Hematopoietic multipotent progenitor cell treated with erythropoietin and hydrocortisone succinate and interleukin-3 and kit ligand, for 8 days (in vitro differentiated cells): Measurements from ENCODE around the gene BCL3.

ENCODE experiments used
- DNase-seq: peaks from one replicate; pipeline ENCODE4 v3.0.0-alpha.2; 2015

Gene BCL3

DNA sequence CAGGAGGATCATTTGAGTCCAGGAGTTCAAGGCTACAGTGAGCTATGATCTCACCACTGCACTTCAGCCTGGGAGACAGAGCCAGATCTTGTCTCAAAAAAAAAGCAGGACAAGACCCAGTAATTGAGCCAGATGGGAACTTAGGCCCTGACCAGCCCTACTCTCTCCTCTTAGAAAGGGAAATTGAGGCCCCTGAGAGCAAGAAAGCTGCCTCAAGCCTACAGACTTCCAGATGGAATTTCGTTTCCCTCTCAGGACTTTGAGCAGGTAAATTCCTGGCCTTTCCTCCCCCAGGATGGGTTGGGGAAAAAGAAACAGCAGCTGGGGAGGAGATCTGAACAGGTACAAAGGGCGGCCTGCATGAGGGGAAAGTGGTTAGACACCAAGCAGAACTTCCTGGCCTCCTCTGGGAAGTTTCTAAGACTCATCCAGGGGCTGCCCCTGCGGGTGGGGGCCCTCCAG is 3.6 kb upstream of the BCL3 start:
- no peak for DNase-seq

- DNase-seq, result no peak
These were observed 3.1 kb upstream of the BCL3 start for GRCh38 chr19:44745341-44745831.

GRCh38 chr19:44745887-44746600 is 2.5 kb upstream of the BCL3 start:
- DNase-seq, result no peak

DNA sequence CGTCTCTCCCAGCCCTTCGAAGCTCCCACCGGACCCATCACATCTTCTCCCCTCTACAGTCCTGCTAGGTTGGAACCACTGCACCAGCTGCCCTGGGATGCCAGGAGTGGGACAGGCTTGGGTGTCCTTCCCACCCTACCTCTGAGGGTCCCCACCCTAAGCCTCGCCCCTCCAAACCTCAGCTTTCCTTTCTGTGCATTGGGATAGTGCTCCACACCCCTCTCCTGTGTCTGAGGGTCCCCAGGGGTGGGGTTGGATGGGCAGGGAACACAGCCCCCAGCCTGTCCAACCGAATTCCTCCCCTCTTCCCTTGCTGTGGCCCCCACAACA is 1.9 kb upstream of the BCL3 start:
- DNase-seq, result no peak

- DNase-seq, result peak; percentile 78
These were observed 1.4 kb upstream of the BCL3 start for GRCh38 chr19:44746946-44747738.

- DNase-seq, result peak; percentile 47
These were observed 626 bp upstream of the BCL3 start for GRCh38 chr19:44747739-44748425.

- no peak for DNase-seq
These were observed 784 bp downstream of the BCL3 start for GRCh38 chr19:44749292-44749691.

DNA sequence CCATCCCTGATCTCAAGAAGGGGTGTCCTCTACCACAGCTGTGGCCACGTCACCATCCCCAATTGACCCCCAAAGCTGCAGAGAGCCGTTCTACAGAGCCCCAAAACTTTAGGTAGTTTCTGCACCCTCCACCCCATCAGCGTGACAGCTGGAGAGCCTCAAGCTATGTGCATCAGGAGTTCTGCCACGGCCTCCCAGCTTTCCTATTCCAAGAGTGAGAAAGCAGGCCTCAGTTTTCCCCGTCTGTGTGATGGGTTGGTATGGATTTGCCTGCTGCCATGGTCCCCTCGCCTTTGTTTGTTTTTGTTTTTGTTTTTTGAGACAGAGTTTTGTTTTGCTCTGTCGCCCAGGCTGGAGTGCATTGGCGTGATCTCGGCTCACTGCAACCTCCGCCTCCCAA is 1.5 kb downstream of the BCL3 start:
- DNase-seq, result no peak

DNA sequence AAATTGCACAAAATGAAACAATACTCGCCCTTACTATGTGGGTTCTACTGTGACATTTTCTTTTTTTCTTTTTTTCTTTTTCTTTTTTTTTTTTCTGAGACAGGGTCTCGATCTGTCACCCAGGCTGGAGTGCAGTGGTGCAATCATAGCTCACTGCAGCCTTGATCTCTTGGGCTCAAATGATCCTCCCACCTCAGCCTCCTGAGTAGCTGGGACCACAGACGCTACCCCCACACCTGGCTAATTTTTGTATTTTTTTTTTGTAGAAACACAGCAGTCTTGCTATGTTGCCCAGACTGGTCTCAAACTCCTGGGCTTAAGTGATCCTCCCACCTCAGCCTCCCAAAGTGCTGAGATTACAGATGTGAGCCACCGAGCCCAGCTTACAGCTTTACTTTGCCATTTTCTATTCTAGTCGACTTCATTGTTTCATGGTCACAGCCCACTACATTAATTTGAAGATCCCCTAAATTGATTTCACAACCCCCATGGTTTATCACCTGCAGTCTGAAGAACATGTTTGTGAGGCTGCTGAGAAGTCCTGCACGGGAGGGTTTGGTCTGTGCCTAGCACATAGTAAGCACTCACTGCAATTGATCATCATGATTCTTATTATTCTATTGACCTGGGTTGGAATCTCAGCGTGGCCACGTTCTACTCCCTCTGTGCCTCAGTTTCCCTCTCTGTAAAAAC is 3.8 kb downstream of the BCL3 start:
- DNase-seq, result no peak

- DNase-seq, result peak; percentile 80
These were observed 4.5 kb downstream of the BCL3 start for GRCh38 chr19:44752816-44753625.

DNA sequence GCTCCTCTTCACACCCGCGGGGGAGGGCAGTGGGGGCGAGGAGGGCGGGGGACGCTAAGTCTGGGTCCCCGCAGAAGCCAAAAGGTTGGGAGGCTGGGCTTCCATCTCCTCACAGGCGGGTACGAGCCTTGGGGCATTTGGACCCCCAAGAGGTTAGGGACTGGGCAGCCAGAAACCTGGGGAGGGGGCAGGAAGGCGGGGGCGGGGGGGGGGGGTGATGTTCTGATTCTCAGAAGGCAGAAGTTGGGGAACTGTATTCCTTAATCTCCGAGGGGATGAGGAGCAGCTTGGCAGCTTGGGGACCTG is 5.1 kb downstream of the BCL3 start:
- no peak for DNase-seq

- peak; percentile 62 for DNase-seq
These were observed 5.6 kb downstream of the BCL3 start for GRCh38 chr19:44753932-44754749.

GRCh38 chr19:44754750-44755080 is 6.2 kb downstream of the BCL3 start:
- no peak for DNase-seq

DNA sequence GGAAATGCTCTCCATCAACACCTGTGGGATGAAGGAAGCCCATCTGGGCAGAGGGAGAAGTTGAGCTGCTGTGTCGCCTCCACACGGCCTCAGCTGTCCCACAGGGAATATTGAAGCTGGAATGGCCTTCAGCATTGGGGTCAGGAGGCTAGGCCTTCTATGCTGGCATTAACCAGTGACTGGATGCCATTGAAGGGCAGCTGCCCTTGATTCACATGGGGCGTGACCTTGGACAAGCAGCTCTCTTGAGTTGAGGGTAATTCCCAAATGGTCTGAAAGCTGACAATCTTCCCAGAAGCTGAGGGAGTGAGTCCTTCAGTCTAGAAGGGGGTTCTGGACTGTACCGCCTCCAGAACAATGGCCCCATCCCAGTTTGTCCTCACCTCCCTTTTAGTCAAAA is 6.7 kb downstream of the BCL3 start:
- no peak for DNase-seq

GRCh38 chr19:44756089-44756562 is 7.6 kb downstream of the BCL3 start:
- DNase-seq, result no peak

GRCh38 chr19:44757057-44757734 is 8.7 kb downstream of the BCL3 start:
- DNase-seq, result no peak

DNA sequence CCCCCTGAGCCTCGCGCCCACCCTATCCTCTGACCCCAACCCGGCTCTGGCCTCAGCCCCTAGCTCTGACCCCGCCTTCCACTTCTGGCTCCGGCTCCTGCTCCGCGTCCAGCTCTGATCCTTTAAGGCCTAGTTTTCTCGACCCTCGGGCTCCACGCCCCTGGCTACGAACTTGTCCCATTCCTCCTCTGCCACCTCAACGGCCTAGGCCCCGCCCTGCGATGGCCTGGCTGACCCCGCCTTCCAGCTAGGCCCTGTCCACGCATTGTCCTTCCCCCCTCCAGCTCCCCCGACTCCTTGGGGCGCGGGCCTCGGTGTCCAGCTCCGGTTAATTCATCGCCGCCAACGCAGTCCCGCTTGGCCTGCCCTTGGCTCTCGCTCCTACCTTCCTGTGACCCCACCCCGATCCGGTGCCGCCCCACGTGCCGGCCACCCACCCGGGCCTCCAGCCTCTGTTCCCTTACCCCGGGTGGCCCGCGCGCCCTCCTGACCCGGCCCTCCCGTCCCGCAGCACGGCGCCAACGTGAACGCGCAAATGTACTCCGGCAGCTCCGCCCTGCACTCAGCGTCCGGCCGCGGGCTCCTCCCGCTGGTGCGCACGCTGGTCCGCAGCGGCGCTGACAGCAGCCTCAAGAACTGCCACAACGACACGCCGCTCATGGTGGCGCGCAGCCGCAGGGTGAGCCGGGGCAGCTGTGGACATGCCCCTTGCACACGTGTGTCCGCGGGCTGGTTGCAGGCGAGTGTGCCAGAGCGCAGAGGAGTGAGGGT is 9.4 kb downstream of the BCL3 start:
- DNase-seq, result no peak

DNA sequence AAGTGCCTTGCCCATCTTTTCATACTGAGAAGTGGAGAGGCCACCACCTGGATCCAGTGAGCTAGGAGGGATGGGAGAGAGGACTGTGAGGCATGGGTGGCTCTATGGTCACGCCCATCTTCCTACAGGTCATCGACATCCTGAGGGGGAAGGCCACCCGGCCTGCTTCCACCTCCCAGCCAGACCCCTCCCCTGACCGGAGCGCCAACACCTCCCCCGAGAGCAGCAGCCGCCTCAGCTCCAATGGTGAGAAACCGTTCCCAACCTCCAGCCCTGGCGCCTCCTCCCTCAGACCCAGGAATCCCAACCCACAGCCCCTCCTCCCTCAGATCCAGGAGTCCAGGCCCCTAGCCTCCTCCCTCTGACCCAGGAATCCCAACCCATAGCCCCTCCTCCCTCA is 10.1 kb downstream of the BCL3 start:
- DNase-seq, result no peak

DNA sequence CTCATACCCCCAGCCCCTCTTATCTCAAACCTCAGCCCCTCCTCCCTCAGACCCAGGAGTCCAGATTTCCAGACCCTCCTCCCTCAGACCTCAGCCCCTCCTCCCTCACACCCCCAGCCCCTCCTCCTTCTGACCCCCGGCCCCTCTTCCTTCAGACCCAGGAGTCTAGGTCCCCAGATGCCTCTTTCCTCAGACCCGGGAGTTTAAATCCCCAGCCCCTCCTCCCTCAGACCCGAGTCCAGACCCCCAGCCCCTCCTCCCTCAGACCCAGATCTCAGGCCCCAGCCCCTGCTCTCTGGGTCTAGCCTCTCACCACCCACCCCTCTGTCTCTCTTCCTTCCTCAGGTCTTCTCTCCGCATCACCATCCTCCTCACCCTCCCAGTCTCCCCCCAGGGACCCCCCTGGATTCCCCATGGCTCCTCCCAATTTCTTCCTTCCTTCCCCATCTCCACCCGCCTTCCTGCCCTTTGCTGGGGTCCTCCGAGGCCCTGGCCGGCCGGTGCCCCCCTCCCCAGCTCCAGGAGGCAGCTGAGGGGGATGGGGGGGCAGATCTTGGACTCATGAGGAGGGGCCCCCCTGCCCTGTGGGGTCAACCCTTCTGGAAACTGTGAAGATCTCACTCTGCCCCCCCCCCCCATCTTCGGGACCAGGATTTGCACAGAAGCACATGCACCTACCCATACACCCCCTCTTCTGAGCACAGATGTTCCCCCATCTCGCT is 10.7 kb downstream of the BCL3 start:
- DNase-seq, result no peak
